Activated T-cell treated with anti-CD3 and anti-CD28 coated beads, Interleukin-2, amount 50 U/mL, for 1 hour (primary cell): ENCODE data around the gene RASGRF2.
"Not testable (repeated sequence)": the region's sequence is repeated elsewhere in the genome, so short reads cannot be mapped to it uniquely, and the experiment has no call there.

ENCODE experiments used
- DNase-seq: peaks from one replicate; pipeline ENCODE4 v3.0.0-alpha.2; 2020

RASGRF2 gene

DNA sequence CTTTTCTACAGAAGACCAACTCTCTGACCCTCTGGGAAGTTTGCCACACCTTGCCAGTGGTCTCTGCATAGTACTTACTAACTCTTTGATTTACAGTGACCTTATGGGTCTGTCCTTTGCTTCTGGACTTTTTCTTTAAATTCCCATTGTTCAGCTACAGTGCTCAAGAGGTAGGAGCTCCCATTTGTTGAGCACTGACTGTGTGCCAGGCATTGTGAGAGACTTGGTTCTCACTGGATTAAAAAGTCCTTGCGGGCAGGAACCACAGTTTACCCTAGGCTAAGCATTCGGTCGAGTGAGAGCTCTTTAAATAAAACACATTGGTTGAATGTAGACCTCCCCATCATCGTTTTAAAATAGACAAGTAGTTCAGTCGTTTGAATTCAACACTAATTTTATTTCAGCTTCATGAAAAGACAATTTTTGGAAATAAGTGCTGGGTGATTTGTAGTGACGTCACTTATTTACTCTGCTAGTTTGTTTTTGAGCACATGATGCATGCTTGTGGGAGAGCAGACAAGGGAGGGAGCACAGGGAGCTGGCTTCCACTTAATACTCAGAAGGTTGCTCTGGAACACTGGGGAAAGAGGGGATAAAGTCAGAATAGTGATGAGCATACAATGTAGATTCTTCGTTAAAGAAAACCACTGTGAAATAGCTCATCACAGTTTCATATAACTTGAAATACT, 27.1 kb downstream of the RASGRF2 start:
- DNase-seq = no peak

DNA sequence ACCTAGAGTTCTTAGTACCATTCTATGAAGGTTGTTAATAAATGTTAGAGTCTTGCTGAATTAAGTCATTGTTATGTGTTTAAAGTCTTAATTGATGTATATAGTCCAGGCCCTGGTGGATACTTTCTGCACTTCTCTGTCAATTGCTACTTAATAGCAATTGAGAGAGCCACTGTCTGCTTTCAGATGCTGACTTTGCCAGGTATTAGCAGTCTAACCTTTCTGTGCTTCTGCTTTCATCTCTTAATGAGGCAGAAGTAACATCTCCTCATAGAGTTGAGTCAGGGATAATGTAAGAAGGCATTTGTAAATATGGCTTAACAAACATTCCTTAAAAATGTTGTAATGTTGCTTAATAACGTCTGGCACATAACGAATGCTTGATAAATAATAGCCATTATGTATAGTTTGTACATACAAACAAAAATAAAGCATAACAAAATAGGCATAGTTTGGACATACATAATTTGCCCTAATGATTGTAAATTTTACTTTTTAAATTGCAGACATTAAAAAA, 28.3 kb downstream of the RASGRF2 start:
- no peak for DNase-seq

DNA sequence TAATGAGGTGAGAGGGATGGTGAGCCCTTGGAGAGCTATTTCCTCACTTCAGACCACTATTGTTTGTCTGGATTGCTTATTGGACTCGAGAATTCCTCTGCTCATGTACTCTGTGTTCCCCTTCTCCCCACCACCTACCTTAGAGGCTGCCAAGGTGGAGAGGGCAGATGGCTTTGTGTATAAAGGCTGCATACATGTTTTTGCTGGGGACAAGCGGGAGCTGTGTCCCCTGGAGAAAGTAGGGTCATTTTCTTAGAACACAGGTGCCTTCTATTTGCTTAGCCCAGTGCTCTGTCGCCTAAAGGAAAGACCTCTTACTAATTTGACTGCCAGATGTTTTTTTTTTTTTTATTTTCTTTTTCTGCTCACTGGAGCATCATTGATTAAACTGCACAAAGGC, 29.7 kb downstream of the RASGRF2 start:
- no peak for DNase-seq

DNA sequence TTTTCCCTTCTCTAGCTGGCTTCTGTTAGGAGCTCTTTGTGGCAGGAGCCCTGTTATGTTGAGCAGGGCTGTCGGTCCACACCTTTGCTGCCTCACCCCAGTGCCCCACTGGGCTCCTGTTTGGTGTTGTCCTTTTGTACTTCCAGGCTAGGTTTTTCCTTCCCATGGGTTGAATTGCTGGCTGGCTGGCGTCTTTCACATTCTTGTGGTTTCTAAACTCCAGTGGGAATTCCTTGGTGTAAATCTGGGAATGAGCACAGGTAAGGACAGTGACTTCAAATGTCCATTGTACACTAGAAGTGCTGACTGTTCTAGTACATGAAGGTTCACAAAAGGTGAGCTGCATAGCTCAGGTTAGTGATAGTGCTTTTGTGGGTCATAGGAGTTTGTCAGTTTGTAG, 30.4 kb downstream of the RASGRF2 start:
- no peak for DNase-seq

DNA sequence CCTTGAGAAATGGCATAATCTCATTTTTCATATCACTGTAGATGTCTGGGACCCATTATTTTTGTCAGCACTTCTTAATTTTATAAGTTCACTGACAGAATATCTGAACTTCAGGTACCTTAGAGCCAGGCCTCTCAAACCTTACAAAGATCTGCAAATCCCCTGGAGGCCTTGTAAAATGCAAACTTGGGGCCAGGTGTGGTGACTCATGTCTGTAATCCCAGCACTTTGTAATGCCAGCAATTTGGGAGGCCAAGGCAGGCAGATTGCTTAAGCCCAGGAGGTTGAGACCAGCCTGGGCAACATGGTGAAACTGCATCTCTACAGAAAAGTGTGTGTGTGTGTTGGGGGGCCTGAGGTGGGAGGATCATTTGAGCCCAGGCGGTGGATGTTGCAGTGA, 30.8 kb downstream of the RASGRF2 start:
- no peak for DNase-seq

DNA sequence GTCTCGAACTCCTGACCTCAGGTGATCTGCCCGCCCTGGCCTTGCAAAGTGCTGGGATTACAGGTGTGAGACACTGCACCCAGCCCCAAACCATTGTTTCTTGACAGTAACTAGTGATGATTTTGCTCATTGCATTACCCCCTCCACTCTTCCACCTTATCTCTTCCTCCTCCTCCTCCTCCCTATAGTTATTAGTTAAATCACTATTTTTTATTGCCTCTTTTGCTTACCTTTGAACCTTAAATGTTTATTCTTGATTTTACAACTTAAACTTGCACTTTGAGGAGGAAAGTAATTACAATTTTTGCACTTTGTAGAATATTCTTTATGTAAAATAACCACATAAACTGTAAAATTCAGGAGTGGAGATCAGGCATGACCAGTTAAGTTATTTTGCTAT, 35.7 kb downstream of the RASGRF2 start:
- no peak for DNase-seq

DNA sequence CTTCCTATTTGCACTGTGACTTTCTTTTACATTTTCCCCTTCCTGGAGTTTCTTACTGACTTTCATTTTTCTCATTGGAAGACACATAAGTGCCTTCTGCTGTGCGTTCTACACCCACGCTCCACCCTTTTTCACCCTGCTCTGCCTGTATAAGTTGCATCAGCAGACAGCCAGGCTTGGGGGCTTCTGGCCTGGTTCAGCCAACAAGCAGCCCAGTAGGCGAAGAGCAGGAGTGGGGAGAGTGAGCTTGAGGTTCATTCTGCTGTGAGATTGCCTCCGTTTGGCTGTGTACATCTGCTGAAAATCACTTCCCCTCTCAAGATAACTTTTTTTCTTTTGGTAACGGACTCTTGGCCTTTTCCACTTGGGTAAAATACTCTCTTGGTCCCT, 38.4 kb downstream of the RASGRF2 start:
- no peak for DNase-seq

DNA sequence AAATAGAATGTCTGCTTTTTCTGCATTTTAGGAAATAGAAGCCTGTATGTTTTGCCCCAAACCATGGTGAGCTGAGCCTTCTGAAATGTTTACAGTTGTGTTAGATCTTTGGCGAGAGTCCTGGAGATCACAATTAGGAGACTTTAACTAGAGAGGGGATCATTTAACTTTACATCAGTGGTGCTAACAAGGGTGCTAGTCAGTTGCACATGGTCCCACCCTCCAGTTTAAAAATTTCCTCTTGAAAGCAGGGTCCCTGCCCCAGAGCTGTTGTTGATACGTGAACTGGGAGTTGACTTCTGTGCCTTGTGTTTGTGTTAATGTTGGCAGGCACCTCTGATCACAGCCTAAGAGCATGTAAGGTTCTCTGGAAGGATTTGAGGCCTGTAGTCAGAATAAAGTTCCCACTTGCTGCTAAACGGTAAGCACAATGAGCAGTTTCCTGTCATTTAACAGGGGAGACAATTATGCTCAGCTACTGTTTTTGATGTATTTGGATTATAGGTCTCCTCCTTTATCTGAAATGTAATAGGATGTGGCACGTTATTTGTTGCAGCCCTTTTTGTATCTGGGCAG, 43.7 kb downstream of the RASGRF2 start:
- no peak for DNase-seq

DNA sequence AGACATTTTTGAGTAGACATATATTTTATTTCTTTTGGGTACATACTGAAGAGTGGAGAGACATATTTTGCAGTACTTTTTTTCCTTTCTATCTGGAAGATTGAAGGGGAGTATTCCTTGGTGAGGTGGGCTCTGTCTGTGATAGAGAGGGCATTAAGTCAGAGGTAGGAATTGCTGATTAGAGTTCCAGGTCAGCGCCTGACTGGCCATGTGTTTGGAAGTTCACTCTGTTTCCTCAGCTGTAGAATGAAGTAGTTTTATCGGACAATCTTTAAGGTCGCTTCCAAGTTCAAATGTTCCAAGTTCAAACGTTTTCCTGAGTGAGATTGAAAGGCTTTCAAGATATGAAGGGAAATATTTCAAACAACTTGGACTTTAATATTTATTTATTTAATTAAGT, 45.5 kb downstream of the RASGRF2 start:
- DNase-seq = no peak

DNA sequence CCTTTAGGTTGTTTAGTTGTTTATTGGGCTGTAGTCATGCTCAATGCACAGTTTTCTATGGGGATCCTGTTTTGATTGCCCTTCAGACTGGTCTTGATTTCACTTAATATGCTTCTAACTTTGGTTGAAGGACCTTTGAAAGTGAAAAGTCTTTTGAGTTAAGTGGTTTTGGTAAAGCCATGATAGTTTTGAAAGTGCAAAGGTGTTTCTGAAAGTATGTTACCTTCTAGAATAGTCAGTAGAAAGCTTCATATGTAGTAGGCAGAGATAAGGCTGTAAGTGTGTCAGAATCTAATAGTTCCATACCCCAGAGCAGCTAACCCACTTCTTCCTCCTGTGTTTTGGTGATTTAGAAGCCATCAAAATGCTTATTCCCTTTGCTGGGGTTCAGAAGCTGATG, 46.1 kb downstream of the RASGRF2 start:
- no peak for DNase-seq

DNA sequence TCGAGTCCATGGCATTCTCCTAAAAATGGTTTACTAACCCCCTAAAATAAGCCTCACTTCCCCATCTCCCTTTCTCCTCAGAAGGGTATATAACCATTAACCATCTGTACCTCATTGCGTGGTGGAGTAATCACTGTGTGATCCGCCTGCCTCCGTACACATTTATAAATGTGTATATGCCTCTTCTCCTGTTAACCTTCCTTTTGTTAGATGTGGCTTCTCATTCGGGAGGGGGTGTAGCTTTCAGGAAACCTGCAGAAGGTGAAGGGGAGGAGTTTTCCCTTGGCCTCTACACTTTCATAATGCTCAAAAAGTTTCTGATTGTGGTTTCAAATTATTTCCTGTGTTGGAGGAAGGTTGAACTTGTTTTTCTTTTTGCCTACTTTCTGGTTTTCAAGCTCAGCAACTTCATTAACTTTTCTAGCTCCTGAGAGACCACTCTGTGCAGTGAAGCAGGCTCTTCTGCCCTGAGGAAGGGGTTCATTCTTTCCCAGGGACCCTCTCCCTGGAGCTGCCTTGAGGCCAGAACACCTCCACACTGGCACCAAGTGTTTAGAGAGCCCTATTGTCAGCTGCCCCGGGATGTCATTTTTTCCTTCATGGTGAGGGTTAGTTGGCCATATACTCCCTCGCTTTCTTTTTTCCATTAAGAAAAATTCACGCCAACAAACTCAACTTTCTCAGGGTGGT, 46.9 kb downstream of the RASGRF2 start:
- DNase-seq = peak; percentile 43

DNA sequence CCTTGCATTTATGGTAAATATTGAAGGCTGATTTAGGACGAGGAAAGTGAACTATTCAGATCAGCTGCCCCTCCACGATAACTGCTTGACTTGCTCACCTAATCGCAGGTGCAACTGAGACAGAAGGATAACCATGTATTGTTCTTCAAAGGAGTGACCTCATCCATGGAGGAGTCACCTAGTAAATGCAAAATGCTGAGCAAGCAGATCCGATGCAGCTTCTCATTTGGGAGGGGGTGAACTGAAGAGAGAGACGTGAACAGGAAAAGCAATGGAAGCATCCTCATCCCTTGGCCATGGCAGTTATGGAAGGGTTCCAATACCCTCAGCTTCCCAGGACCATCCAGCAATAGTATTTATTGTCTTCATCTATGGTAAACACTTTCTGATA, 47.5 kb downstream of the RASGRF2 start:
- DNase-seq = no peak

DNA sequence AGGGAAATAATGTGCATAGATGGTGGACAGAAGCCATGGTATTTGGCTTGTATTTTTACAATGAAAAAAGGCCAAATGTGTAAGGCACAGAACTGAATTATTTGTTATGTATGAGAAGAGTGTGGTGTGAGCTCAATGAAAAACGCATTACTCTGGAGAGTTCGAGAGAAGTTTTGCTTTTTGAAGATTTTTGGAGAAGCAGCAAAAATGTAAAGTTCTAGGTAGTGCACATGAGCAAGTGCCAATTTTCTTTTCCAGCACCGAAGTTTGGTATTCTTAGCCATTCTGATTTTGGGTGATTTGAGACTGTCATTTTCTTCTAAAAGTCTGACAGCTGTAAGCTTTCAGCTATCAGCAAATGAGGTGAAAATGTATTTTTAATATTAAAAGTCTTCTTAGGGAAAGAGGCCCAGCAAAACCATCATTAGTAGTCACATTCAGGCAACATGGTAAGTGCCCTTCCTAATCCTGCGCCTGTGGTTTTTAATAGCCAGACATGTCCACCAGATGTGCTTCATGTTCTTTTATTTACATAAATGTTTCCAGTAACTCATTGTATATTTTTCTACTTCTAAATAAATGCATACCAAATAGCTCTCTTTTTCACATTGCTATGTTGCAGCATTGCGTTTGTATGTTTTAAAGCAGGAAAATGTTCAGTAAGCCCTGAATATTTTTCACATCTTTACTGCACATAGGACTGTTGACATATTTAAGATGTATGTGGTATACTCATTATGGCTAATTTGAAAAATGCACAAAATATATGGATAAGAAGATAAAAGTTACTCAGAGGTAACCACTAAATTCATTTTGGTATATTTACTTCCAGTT, 50.4 kb downstream of the RASGRF2 start:
- no peak for DNase-seq

DNA sequence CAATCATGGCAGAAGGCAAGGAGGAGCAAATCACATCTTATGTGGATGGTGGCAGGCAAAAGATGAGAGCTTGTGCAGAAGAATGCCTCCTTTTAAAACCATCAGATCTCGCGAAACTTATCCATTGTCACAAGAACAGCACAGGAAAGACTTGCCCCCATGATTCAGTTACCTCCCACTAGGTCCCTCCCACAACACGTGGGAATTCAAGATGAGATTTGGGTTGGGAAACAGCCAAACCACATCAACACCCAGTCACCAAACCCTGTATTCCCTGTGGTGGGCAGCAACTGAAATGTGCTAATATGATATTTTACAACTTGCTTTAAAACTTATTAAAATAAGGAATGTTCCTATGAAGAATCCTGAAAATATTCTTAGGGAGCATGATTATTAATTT, 54.2 kb downstream of the RASGRF2 start:
- no peak for DNase-seq

DNA sequence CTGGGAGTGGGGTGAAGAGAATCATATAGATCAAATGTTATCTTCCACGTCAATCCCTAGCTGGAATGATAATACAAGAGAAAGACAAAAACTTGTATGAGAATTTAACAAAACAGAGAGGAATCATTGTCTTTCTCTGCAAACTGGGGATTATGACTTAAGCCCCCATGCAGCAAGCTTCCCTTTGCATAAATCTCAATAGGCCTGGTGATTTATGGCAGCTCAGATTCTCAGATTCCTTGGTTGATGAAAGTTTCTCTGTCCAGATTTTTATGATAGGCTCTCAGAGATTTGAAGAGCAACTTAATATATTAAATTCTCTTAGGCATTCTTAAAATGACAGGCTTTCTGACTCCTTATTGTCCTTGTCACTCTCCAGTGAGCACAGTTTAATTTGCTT, 56.0 kb downstream of the RASGRF2 start:
- no peak for DNase-seq

DNA sequence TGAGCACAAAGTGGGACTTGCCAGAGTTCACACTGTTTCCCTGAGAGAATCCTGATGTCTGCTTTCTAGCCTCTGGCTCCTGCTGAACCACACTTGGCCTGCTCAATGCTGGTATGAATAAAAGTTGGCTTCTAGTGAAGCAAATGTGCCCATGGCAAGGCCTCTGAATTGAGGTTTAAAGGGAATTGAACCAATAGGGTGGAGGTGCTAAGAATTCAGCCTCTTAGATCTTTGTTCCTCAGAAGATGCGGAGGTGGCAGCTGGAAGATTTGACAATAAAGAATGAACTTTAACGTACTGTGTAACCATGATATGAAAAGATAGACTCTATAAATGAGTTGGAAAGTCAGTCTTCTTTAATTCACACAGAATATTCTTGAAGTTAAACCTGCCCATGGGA, 57.2 kb downstream of the RASGRF2 start:
- DNase-seq = no peak

DNA sequence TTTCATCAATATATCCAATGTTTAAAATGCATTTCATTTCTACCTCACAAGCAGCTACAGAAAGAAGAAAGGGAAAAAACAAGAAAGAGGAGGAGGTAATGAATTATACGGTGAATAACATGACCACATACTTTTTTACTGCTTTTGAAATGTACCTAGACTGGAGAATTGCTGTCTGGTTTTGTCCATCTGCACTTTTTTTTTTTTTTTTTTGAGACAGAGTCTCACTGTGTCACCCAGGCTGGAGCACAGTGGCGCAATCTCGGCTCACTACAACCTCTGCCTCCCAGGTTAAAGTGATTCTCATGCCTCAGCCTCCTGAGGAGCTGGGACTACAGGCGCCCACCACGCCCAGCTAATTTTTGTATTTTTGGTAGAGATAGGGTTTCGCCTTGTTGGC, 58.4 kb downstream of the RASGRF2 start:
- not testable (repeated sequence) for DNase-seq

DNA sequence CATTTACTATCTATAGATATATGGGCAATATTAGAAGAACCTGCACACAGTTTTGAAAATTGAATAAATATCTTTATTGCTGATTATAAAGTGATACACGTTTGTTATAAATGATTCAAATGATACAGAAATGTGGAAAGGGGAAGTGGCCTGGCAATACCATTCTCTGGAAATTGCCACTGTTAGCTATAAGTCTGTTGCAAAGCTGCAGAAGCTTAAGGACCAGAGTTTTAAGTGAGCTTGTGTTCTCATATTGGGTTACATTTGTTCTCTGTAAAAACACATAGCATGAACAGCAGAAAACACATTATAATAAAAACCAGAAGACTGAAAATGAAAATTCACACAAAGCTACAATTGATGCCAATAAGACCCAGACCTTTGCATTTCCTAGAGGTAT, 59.6 kb downstream of the RASGRF2 start:
- no peak for DNase-seq

DNA sequence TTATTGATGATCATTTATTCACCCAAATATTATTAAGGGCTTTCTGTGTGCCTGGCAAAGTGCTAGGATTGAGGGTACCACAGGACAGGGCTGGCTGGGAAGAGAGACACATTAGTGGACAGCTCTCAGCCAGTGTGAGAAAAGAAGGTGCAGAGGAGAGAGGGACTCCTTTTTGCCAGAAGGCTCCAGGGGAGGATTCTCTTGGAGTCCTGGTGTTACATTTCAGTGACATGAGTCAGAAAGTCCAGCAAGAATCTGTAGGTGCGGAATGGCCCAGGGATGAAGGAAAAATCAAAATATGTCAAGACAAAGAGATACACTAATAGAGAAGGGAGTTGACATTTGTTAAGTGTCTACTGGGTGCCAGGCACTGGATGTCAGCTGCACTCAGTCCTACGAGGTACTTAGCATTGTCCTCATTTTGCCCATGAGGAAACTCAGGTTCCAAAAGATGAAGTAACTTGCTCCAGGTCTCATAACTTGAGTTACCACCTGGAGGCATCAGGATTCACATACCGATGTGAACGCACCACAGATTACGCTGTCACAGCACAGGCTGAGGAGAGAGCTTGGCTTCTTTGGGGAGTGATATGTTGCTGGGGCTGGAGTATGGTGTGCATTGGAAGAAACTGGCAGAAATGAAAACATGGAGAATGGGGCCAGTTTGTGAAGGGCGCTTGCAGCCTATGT, 60.5 kb downstream of the RASGRF2 start:
- no peak for DNase-seq

DNA sequence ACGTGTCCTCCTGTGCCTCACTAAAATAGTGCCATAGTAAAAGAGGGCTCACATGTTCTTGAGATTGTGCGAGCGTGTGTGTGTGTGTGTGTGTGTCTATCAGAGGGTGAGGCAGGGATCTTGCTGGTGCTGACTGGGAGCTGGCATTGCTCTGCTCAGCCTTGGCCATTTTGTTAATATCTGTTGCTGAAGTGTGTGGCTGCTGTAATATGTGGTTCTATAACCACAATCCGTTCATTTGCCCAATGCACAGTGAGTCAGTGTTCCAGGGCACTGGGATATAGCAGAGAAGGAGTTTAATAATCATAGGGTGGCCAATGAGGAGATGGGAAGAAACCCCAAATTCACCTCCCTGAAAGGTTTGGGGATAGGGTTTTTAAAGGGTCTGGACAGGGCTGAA, 61.3 kb downstream of the RASGRF2 start:
- DNase-seq = no peak

DNA sequence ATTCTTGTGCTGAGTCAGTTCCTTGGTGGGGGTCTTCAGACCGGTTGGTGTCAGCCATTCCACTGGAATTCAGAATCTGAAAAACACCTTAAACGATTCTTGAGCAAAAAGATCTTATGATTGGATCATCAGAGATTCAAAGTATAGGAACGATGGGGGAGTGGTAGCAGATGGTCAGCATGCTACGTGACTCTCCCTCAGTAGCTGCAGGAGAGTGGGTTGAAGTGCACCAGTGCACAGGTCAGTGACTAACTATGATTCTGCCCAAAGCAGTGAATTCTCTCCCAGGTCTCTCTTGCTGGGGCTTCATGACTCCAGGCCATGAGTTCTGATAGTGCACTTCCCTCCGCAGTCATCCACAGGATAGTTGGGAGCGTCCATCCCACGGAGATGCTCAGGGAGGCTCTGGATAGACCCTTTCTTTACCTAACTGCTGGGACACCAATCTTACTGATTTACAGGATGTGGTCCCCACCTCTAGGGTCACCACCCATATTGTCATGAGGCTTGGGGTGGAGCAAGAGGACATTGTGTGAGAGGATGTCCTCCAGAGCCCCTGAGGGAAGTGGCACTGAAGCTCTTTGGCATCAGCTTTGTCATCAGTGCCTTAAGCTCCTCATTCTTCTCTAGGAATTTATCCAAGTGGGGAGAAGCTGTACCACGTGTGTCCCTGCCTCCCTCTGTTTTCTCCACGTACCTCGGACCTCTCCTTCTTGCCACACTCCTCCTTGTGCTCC, 62.0 kb downstream of the RASGRF2 start:
- no peak for DNase-seq

DNA sequence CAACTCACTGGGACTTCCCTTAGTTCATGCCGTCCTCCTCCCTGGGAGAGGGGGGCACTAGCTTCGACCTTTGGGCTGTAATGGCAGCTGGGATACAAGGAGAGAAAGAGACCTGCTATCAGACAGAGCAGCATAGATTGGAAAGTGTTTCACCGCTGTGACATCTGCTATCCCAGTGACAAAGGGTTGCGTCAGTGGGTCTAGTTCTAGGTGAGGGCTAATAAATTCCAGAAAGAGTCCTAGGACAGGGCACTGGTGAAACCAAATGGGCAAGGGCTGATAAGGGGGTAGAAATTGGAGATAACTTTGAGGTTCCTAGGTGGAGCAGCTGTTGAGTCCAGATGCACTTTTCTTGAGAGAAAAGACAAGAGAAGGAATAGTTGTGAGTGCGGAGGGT, 62.5 kb downstream of the RASGRF2 start:
- no peak for DNase-seq
